H1 (cell line): ENCODE data around the gene GATB.

Experiments
- EP300 ChIP-seq, 2 experiments: IDR thresholded peaks; 1 replicate in 1 of 2; 2 replicates in 1 of 2; pipeline ENCODE4 v1.6.1; 2011 to 2012; ENCODE audit warnings: low read depth in 2 of 2, low read length in 2 of 2, mild to moderate bottlenecking in 2 of 2, borderline replicate concordance in 1 of 2, inconsistent platforms in 1 of 2, moderate library complexity in 1 of 2
- POLR2A ChIP-seq, 2 experiments: IDR thresholded peaks; 1 replicate in 1 of 2; 2 replicates in 1 of 2; pipeline ENCODE4 v1.6.1; 2011; ENCODE audit warnings: low read depth in 2 of 2, low read length in 2 of 2, mild to moderate bottlenecking in 2 of 2; ENCODE audit errors: control extremely low read depth in 1 of 2
- SIRT6 ChIP-seq: IDR thresholded peaks from one replicate; pipeline ENCODE4 v1.7.1; 2012; ENCODE audit warnings: low read length, inconsistent platforms
- TCF12 ChIP-seq: IDR thresholded peaks from 2 replicates; pipeline ENCODE4 v1.6.1; 2011; ENCODE audit warnings: low read depth, mild to moderate bottlenecking, low read length
- YY1 ChIP-seq: IDR thresholded peaks from 2 replicates; pipeline ENCODE4 v1.6.1; 2011; ENCODE audit warnings: low read depth, mild to moderate bottlenecking, low read length
- TF ChIP-seq, protein P1 (sequence below), 3 experiments: IDR thresholded peaks; 1 replicate in 2 of 3; 2 replicates in 1 of 3; pipeline versions ENCODE4 v1.5.1 to v1.6.1; 2011; ENCODE audit warnings: low read length in 3 of 3, mild to moderate bottlenecking in 3 of 3, inconsistent platforms in 2 of 3, low read depth in 1 of 3, moderate library complexity in 1 of 3; ENCODE audit not compliant: insufficient read depth in 1 of 3; ENCODE audit errors: control extremely low read depth in 1 of 3
- TF ChIP-seq, protein P2 (sequence below): IDR thresholded peaks from 2 replicates; pipeline ENCODE4 v1.6.1; 2012; ENCODE audit warnings: low read length, inconsistent platforms

DNA sequence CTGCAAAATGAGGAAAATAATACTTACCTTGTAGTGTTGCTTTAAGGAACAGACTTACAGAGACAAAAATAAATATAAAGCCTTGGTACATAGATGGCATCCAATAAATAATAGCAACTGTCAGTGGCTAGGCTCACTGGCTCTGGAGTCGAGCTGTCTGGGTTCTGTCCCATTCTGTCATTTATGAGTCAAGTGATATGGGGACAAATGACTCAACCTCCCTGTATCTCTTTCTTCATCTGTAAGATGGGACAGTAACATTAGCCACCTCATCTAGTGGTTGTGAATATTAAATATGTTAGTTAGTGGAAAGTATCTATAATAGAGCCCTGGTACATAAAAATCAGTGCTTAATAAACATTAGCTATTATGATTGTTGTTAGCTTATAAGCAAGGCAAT, 16.7 kb upstream of the GATB start:
- TF ChIP-seq POLR2A (IDR thresholded peaks at IDR 0.05; ENCODE audit: control extremely low read depth in 1 of 2, low read depth in 2 of 2, low read length in 2 of 2) (no peak), EP300 (IDR thresholded peaks at IDR 0.05; ENCODE audit: borderline replicate concordance in 1 of 2, low read depth in 2 of 2, low read length in 2 of 2) (no peak), SIRT6 (no peak), YY1 (no peak), TCF12 (no peak)
- TF ChIP-seq, protein P1, sequence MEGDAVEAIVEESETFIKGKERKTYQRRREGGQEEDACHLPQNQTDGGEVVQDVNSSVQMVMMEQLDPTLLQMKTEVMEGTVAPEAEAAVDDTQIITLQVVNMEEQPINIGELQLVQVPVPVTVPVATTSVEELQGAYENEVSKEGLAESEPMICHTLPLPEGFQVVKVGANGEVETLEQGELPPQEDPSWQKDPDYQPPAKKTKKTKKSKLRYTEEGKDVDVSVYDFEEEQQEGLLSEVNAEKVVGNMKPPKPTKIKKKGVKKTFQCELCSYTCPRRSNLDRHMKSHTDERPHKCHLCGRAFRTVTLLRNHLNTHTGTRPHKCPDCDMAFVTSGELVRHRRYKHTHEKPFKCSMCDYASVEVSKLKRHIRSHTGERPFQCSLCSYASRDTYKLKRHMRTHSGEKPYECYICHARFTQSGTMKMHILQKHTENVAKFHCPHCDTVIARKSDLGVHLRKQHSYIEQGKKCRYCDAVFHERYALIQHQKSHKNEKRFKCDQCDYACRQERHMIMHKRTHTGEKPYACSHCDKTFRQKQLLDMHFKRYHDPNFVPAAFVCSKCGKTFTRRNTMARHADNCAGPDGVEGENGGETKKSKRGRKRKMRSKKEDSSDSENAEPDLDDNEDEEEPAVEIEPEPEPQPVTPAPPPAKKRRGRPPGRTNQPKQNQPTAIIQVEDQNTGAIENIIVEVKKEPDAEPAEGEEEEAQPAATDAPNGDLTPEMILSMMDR (IDR thresholded peaks at IDR 0.05; ENCODE audit: control extremely low read depth in 1 of 3, insufficient read depth in 1 of 3, low read depth in 1 of 3, low read length in 3 of 3), result no peak
- TF ChIP-seq, protein P2, sequence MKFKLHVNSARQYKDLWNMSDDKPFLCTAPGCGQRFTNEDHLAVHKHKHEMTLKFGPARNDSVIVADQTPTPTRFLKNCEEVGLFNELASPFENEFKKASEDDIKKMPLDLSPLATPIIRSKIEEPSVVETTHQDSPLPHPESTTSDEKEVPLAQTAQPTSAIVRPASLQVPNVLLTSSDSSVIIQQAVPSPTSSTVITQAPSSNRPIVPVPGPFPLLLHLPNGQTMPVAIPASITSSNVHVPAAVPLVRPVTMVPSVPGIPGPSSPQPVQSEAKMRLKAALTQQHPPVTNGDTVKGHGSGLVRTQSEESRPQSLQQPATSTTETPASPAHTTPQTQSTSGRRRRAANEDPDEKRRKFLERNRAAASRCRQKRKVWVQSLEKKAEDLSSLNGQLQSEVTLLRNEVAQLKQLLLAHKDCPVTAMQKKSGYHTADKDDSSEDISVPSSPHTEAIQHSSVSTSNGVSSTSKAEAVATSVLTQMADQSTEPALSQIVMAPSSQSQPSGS, result no peak
